Breast epithelium (tissue), 3 donors: ENCODE results near the gene DRGX.

Experiments
- POLR2A ChIP-seq: fragments of 450-650 bp; IDR thresholded peaks from one replicate; pipeline ENCODE4 v1.6.1; 2016; ENCODE audit warnings: antibody characterized with exemption, mild to moderate bottlenecking, moderate library complexity
- TF ChIP-seq, protein P1 (sequence below), 3 donors: fragments of 450-650 bp; IDR thresholded peaks; one replicate each; pipeline ENCODE4 v1.5.1; 2016 to 2017; ENCODE audit warnings: antibody characterized with exemption in 3 of 3, mild to moderate bottlenecking in 3 of 3, moderate library complexity in 3 of 3

DNA sequence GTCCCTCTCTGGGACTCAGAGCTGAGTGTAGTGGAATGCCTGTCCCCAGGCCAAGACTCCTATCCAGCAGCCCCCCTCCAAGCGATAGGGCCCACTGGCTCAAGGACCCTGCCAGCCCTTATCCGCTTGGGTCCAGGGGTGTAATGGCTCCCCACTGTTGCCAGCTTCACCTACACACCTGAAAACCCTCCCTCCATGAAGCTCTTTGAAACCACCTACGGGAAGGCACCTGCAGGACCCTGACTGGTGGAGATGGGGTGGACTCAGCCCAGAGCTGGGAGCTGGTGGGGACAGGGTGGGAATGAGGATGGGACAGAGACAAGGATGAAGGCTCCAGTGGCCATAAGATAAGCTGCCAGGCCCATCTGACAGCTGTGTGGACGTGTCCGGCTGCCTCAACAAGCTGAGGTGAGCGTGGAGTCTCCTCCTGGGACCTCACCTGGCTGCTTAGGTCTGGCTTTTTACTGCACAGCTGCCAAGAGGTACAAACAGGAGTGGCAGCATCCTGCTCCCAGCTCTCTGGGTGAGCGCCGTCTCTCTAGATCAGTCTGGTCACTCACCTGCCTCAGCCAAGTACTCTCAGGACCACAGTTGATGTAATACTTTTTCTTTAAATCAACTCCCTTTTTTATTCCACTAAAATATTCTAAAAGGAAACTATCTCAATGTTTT is 41.9 kb downstream of the DRGX start:
- no peak for TF ChIP-seq POLR2A
- TF ChIP-seq, protein P1, sequence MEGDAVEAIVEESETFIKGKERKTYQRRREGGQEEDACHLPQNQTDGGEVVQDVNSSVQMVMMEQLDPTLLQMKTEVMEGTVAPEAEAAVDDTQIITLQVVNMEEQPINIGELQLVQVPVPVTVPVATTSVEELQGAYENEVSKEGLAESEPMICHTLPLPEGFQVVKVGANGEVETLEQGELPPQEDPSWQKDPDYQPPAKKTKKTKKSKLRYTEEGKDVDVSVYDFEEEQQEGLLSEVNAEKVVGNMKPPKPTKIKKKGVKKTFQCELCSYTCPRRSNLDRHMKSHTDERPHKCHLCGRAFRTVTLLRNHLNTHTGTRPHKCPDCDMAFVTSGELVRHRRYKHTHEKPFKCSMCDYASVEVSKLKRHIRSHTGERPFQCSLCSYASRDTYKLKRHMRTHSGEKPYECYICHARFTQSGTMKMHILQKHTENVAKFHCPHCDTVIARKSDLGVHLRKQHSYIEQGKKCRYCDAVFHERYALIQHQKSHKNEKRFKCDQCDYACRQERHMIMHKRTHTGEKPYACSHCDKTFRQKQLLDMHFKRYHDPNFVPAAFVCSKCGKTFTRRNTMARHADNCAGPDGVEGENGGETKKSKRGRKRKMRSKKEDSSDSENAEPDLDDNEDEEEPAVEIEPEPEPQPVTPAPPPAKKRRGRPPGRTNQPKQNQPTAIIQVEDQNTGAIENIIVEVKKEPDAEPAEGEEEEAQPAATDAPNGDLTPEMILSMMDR (IDR thresholded peaks at IDR 0.05) = no peak
